ENCODE data around the gene KCNH3.

The KCNH3 gene

DNA sequence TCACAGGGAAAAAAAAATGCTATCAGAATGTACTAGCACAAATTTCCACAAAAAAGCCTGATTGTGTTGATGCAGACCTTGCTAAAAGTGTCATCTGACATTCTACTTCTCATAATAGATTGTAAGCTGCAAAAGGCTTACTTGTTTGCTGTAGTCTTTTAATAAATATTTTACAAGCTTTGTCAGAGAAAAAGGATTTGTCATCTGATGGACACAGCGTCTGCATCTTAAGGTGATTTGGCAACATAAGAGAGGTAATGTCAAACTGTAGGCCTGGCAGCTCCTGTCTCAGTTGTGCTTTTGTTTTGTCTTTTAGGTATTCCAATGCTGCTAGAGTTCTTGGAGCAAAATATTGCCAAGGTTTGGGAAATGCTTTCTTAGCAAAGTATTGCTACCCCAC, 26.3 kb upstream of the KCNH3 start:
- Histone ChIP-seq H3K4me3 (ENCODE audit: low read length, poor library complexity, severe bottlenecking) (no peak overlapping the region), H2AFZ (ENCODE audit: low read length) (no peak overlapping the region), H3K36me3 (ENCODE audit: insufficient read depth, low read length) (peaks cover 5% of the 10 kb centered on the region; the same call in 1 of the 2 replicates), H3K4me2 (ENCODE audit: low read depth, low read length, poor library complexity, severe bottlenecking) (no peak overlapping the region), H3F3A (ENCODE audit: low read depth) (no peaks in the 10 kb centered on the region), H3K79me2 (ENCODE audit: insufficient read depth, low read length) (no peaks in the 10 kb centered on the region), H4K20me1 (ENCODE audit: insufficient read depth, low read length, poor library complexity, severe bottlenecking) (no peaks in the 10 kb centered on the region), H3K9ac (ENCODE audit: low read depth, low read length, poor library complexity, severe bottlenecking) (no peak overlapping the region), H3K9me3 (ENCODE audit: insufficient read depth, low read depth, low read length) (no peaks in the 10 kb centered on the region), H3K9me2 (replicated peaks; ENCODE audit: low read depth, low read length) (no peaks in the 10 kb centered on the region), H3K27me3 (ENCODE audit: insufficient read depth, low read length, poor library complexity, severe bottlenecking) (no peaks in the 10 kb centered on the region), H3K4me1 (ENCODE audit: insufficient read depth, low read length, poor library complexity, severe bottlenecking) (no peaks in the 10 kb centered on the region)
- TF ChIP-seq EZH2phosphoT487 (IDR thresholded peaks at IDR 0.05; ENCODE audit: borderline replicate concordance), result no peak
- TF ChIP-seq, protein P1, sequence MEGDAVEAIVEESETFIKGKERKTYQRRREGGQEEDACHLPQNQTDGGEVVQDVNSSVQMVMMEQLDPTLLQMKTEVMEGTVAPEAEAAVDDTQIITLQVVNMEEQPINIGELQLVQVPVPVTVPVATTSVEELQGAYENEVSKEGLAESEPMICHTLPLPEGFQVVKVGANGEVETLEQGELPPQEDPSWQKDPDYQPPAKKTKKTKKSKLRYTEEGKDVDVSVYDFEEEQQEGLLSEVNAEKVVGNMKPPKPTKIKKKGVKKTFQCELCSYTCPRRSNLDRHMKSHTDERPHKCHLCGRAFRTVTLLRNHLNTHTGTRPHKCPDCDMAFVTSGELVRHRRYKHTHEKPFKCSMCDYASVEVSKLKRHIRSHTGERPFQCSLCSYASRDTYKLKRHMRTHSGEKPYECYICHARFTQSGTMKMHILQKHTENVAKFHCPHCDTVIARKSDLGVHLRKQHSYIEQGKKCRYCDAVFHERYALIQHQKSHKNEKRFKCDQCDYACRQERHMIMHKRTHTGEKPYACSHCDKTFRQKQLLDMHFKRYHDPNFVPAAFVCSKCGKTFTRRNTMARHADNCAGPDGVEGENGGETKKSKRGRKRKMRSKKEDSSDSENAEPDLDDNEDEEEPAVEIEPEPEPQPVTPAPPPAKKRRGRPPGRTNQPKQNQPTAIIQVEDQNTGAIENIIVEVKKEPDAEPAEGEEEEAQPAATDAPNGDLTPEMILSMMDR (conservative IDR thresholded peaks at IDR 0.05; ENCODE audit: low read length), result no peak

DNA sequence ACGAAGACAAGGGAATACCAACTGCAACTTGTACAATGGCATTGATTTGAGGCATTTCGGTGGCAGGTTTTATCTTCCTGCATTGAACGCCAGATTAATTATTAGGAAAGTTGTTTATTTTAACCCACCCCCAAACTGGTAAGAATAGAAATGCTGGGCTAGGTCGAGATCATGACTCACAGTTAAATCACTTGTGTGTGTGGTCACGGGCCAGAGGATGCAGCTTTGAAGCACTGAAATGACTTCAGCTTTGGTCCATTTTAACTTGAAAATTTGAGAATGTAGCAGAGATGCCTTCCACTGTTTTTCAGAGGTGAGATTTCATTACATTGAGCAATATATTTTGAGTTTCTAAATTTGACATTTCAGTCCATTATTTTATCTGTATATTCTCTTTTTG, 23.6 kb upstream of the KCNH3 start:
- no peak overlapping the region for H3K4me2 ChIP-seq (ENCODE audit: low read depth, low read length, poor library complexity, severe bottlenecking)
- H3K79me2 ChIP-seq (ENCODE audit: insufficient read depth, low read length), result no peaks in the 10 kb centered on the region
- H2AFZ ChIP-seq (ENCODE audit: low read length), result no peak overlapping the region
- no peaks in the 10 kb centered on the region for H3K27me3 ChIP-seq (ENCODE audit: insufficient read depth, low read length, poor library complexity, severe bottlenecking)
- no peaks in the 10 kb centered on the region for H3K9me2 ChIP-seq (replicated peaks; ENCODE audit: low read depth, low read length)
- no peak overlapping the region for H3K4me3 ChIP-seq (ENCODE audit: low read length, poor library complexity, severe bottlenecking)
- no peaks in the 10 kb centered on the region for H4K20me1 ChIP-seq (ENCODE audit: insufficient read depth, low read length, poor library complexity, severe bottlenecking)
- H3F3A ChIP-seq (ENCODE audit: low read depth), result no peaks in the 10 kb centered on the region
- H3K36me3 ChIP-seq (ENCODE audit: insufficient read depth, low read length), result 0 out of 2 replicates have a peak, but pooled peaks cover 5% of the 10 kb centered on the region
- H3K9ac ChIP-seq (ENCODE audit: low read depth, low read length, poor library complexity, severe bottlenecking), result no peak overlapping the region
- TF ChIP-seq, protein P1 (conservative IDR thresholded peaks at IDR 0.05; ENCODE audit: low read length), result no peak
- H3K9me3 ChIP-seq (ENCODE audit: insufficient read depth, low read depth, low read length), result no peaks in the 10 kb centered on the region
- no peaks in the 10 kb centered on the region for H3K4me1 ChIP-seq (ENCODE audit: insufficient read depth, low read length, poor library complexity, severe bottlenecking)

DNA sequence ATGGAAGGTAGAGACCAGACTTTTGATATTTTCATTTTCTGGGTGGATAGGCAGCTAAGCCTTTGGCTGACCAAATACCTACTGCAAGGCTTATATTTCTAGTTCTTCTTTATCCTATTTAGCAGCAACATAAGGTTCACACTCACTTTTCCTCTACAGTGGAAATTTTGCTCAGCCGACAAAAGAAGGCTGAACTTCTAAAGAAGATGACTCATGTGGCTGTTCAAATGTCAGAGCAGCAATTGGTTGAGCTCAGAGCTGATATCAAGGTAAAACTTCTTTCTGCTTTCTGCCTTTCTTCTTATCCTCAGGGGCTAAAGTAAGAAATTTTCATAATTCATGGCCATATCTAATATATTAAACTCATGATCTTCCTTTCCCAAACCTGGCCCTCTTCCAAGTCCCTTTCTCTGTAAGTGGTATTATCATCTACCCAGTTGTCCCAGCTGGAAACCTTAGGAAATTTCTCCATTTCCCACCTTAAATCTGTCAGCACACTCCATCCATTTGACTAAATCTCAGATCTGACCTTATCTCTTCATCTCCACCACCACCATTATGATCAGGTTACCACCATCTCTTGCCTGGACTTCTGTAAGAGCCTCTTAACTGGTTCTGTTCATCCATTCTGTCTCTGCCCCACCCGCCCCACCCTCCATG, 19.8 kb upstream of the KCNH3 start:
- Histone ChIP-seq H4K20me1 (ENCODE audit: insufficient read depth, low read length, poor library complexity, severe bottlenecking) (no peaks in the 10 kb centered on the region), H3K79me2 (ENCODE audit: insufficient read depth, low read length) (no peaks in the 10 kb centered on the region), H3K4me1 (ENCODE audit: insufficient read depth, low read length, poor library complexity, severe bottlenecking) (no peaks in the 10 kb centered on the region), H3F3A (ENCODE audit: low read depth) (no peaks in the 10 kb centered on the region), H3K9ac (ENCODE audit: low read depth, low read length, poor library complexity, severe bottlenecking) (no peak overlapping the region), H3K4me2 (ENCODE audit: low read depth, low read length, poor library complexity, severe bottlenecking) (no peak overlapping the region), H2AFZ (ENCODE audit: low read length) (no peak overlapping the region), H3K27me3 (ENCODE audit: insufficient read depth, low read length, poor library complexity, severe bottlenecking) (no peaks in the 10 kb centered on the region), H3K9me2 (replicated peaks; ENCODE audit: low read depth, low read length) (no peaks in the 10 kb centered on the region), H3K9me3 (ENCODE audit: insufficient read depth, low read depth, low read length) (no peaks in the 10 kb centered on the region), H3K4me3 (ENCODE audit: low read length, poor library complexity, severe bottlenecking) (no peak overlapping the region), H3K36me3 (ENCODE audit: insufficient read depth, low read length) (peaks cover 12% of the 10 kb centered on the region; the same call in 1 of the 2 replicates)
- TF ChIP-seq, protein P1 (conservative IDR thresholded peaks at IDR 0.05; ENCODE audit: low read length), result no peak
- TF ChIP-seq EZH2phosphoT487 (IDR thresholded peaks at IDR 0.05; ENCODE audit: borderline replicate concordance), result no peak
